ENCODE measurements around the gene MED15.
"Not testable (repeated sequence)": the region's sequence is repeated elsewhere in the genome, so short reads cannot be mapped to it uniquely, and the experiment has no call there.

The MED15 gene

DNA sequence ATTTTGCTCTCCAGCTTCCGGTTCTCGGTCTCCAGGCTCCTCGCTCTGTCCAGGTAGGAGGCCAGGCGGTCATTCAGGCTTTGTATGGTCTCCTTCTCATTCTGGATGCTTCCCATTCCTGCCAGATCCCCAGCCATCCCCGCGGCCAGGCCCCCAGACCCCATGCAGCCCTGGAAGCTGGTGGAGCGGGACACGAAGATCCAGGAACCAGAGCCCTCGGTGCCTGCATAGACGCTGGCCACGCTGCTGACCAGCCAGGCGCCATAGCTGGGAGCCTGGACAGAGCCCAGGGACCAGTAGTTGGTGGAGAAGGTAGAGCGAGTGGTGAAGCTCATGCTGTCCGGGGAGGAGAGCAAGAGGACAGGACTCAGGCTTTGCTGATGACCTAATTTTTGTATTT, 23.6 kb upstream of the MED15 start:
- DNase-seq, result no peak

DNA sequence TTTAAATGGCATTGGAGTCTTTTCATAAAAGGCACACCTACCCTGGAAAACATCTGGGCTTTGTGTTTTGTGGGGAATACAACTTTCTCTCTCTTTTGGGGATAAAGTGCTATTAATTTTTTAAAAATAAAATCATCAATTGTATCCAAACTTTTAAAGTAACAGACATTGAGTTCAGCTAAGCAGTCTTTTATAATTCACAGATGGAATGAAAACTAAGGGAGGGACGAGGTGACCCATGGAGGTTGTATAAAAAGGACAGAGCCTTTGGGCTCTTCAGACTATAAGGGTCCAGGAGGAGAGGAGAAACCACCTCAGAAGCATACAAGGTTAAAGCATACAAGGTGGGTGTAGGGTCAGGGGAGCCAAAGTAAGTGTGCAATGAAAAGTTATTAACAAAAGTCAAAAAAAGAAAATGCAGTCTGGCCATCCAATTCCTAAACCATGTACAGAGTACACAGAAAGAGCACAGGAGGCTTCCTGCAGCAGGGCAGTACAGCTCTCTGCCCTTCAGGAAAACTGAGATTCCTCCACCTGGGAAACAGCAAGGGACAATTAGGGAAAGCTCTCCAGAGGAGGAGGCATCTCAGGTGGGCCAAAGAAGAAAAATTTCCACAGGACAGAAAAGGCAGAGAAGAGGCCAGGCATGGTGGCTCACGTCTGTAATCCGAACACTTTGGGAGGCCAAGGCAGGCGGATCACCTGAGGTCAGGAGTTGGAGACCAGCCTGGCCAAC, 22.3 kb upstream of the MED15 start:
- DNase-seq, result no peak

DNA sequence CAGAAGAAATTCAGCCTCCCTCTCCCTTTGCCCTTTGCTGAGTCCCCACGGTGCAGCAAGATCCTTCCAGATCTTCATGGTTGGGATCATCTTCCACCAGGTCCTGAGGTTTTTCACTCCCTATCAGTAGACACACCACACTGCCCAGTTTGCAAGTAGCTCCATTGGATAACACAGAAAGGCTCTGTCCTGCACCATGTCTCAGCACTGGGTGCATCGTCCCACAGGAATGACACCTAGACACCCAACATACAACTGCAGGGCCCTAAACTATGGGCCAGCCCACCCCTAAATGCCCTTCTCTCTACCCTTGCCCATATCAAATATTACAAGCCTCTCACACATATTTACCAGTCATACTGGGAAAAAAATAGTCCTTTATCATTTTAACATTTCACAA, 21.2 kb upstream of the MED15 start:
- no peak for DNase-seq

DNA sequence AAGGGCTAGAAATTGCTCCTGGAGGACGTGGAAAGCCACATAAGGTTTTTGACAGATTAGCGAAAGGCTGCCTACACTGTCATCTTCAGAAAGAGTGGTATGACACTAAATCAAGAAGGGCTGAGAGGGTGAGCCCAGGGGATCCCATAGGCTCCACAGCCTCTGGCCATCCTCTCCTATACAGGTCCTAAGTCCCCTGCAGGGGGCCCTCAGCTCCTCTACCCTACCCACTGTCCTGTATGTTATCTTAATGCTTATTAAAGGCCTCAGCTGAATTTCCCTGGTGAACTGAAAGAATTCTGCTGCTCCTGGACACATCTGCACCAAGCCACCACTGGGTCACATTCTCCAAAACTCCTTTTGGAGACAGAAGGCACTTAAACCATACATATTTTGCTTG, 19.7 kb upstream of the MED15 start:
- DNase-seq, result no peak

DNA sequence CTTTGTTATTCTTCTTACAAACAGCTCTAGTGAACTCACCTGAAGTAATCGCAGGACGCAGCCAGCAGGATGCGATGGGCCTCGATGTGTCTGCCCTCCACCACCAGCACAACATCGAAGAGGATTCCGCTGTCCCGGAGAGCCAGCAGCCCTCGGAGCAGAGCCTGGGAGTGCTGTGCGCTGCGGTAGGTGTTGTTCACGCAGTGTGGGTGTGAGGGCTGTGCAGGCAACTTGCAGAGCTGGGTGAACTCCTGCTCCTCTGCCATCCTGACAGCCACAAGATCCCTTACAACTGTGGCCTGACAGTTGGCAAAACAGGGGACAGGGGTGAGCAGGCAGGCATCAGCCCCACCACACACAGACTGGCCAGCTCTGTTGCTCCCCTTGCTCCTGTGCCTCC, 18.5 kb upstream of the MED15 start:
- no peak for DNase-seq

DNA sequence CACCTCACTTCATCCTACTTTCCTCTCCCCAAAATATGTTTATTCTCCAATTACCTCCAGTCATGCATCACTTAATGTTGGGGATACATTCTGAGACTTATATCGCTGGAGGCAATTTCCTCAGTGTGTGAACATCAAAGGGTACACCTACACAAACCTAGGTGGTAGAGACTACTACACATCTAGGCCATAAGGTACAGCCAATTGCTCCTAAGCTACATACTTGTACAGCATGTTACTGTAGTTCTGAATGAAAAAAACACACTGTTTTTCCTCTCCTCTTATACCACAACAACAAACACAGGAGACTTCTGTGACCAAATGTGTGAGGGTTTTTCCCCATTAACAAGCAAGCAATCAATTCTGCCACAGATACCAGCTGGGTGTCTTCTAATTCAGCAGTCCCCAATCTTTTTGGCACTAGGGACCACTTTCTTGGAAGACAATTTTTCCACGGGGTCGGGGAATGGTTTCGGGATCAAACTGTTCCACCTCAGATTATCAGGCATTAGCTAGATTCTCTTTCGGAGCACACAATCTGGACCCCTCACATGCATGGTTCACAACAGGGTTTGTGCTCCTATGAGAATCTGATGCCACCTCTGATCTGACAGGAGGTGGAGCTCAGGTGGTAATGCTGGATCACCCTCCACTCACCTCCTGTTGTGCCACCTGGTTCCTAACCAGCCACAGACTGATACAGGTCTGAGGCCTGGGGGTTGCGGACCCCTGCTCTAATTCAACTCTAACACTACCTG, 17.0 kb upstream of the MED15 start:
- no peak for DNase-seq

DNA sequence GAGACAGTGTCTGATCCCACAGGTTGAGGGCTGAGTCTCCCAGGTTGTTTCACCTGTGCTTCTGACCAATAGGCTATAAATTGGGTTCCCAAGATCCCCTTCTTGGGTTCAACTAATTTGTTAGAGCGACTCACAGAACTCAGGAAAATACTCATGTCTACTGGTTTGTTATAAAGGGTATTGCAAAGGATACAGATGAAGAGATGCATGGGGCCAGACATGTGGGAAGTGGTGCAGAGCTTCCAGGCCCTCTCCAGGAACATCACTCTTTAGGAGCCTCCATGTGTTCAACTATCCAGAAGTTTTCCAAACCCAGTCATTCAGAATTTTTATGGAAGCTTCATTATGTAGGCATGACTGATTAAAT, 16.5 kb upstream of the MED15 start:
- DNase-seq, result no peak

DNA sequence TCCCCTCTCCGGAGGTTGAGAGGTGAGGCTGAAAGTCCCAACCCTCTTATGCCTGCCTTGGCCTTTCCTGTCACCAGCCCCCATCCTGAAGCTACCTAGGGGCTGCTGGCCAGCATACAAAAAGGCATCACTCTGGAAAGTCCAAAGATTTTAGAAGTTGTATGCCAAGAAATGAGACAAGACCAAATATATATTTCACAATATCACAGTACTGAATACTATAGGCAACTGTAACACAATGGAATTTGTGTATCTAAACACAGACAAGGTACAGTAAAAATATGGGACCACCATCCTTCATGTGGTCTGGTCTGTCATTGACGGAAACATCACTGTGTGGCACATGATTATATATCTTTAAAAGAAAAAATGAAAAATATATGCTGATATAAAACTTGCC, 16.1 kb upstream of the MED15 start:
- DNase-seq, result no peak

DNA sequence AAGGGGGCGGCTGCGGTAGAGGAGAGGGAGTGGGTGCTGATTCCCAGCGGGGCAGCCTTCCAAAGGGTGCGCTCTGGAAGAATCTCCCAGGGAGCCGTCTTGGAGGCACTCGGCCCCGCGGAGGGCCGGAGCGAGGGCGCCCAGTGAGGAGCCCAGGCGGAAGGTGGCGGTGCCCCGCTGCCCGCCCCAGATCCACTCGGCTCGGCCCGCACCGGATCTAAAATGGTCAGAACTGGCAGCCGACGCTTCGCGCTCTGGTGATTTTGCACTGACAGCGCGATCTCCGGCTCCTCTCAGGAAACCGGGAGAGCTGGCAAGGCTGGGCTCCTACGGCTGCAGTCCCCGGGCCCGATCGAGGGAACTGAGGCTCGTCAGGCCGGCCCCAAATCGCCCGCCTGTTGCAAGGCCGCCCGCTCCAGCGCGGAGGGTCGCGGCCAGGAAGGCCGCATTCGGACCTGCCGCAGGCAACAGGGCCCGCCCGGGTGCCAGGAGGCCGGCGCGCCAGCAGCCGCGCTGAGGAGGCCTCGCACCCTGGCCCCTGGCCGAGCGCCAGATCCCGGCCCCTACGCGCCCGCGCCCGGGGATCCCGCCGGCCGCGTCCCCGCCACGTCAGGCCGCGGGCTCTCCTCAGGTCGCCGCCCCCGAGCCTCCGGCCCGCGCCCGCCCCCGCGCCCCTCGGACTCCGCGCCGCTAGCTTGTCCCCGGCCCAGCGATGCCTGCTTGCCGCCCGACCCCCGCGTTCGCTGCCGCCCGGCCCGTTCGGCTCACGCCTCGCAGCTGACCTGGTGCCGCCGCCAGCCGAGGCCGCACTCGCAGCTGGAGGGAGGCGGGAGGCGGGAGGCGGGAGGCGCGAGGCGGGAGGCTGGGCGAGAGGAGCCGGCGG, 12.2 kb upstream of the MED15 start, which contains the start of gene KLHL22:
KLHL22 (minus strand) TSS at position 818 of the 883 bp plus-strand sequence. CDS start 6,584 bp downstream, outside the sequence.
- no peak for DNase-seq

DNA sequence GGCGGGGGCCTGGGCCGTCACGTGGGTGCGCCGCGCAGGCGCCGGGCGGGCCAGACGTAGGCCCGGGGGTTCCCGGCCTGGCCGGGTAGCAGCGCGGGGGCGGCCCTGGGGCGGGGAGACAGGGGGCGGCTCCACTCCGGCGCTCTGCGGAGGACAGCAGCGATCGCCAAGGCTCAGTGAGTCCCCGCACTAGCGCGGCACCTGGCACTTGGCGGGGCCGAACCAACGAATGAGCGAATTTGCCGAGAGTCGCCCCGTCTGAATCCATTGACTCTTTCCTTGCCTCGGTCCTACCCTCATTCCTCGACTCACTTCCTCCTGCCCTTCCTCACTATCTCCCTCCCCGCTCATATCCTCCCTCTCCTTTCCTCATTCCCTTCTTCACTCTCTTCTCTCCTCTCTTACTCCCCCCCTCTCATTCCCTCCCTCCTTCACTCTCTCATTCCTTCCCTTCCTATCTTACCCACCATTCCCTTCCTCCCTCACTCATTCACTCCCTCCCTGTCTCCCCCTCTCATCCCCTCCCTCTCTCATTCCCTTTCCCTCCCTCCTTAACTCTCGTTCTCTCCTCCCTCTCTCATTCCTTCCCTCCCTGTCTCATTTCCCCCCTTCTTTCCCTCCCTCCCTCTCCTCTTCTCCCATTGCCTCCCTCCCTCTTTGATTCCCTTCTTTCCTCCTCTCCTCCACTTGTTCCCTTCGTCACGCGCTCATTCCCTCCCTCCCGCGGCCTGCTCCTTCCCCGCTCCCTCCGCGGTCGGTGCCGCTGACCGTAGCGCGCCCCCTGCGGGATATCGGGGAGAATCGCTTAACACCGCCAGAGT, 11.3 kb upstream of the MED15 start:
- DNase-seq, result peak; percentile 76

DNA sequence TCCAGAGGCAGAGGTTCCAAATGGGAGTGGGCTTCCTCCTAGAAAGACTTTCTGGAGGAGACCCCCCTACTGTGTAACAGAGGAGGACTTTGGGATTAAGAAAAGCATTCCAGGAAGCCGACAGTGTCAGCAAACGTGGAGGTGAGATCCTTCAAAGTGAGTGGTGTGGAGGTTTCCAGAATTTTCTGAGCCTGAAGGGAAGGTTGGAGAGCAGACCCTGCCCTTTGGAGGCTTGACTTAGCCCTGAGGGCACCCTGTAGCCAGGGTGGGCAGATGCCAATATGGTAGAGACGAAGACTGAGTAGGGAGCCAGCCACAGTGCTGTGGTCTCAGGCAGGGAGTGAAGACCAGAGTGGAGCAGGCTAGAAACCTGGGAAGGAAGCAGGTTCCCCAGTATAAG, 10.0 kb upstream of the MED15 start:
- DNase-seq, result no peak

DNA sequence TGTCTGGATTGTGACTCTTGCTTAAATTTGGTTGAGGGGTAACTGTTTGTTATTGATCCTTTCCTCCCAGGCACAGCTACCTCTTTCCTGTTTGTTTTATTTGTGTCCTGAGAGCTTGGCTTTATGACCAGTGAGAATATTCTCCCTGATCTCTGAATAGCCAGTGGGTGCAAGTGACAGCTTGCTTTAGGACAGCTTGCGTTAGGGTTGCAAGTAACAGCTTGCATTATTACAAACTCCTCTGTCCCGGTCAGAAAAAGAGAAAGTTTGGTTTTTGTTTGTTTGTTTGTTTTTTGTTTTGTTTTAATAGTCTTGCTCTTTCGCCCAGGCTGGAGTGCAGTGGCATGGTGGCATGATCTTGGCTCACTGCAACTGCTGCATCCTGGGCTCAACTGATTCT, 8.5 kb upstream of the MED15 start:
- DNase-seq, result no peak

DNA sequence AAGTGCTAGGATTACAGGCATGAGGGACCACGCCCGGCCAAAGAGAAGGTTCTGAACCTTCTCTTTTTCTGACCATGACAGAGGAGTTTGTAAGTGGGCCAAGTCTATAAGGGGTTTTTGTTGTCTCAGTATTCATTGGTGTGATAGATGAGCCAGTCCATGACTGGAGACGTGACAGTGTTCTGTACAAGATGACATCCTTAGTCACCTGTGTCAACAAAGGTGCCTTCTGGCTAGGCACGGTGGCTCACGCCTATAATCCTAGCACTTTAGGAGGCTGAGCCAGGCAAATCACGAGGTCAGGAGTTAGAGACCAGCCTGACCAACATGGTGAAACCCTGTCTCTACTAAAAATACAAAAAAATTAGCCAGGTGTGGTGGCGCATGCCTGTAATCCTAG, 7.6 kb upstream of the MED15 start:
- DNase-seq, result no peak

DNA sequence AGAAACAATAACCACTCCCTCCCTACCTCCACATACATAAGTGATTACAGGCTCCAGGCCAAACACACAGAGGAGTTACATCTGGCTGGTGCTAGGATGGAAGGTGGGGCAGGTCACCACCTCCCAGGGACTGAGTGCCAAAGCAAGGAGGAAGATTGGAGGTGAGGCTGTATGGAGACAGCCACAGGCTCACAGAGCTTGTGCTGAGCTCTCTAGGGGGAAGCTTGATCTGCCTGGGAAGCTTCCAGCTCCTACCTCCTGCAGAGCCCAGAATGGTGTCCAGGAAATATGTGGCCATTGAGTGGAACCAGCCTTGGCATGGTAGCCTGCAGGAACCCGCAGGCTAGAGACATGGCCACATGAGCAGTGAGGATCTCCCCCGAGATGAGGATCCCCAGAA, 3.6 kb upstream of the MED15 start:
- no peak for DNase-seq

DNA sequence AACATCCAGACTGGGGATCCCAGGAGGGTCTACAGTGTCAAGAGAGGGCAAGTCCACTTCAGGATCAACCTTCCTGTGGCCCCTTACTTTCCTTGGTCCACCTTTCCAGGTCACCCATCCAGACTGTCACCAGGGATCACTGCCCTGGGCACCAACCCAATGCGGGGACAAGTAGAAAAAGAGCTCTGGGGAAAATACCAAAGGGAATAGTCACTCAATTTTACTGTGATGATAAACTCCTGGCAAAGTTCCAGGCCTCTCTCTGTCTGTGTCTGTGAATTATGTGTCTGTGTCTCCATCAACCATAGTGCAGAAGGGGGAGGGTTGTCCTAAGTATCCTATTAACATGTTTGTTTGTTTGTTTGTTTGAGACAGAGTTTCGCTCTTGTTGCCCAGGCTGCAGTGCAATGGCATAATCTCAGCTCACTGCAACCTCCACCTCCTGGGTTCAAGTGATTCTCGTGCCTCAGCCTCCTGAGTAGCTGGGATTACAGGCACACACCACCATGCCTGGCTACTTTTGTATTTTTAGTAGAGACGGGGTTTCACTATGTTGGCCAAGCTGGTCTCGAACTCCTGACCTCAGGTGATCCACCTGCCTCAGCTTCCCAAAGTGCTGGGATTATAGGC, 3.0 kb upstream of the MED15 start:
- DNase-seq, result not testable (repeated sequence)

DNA sequence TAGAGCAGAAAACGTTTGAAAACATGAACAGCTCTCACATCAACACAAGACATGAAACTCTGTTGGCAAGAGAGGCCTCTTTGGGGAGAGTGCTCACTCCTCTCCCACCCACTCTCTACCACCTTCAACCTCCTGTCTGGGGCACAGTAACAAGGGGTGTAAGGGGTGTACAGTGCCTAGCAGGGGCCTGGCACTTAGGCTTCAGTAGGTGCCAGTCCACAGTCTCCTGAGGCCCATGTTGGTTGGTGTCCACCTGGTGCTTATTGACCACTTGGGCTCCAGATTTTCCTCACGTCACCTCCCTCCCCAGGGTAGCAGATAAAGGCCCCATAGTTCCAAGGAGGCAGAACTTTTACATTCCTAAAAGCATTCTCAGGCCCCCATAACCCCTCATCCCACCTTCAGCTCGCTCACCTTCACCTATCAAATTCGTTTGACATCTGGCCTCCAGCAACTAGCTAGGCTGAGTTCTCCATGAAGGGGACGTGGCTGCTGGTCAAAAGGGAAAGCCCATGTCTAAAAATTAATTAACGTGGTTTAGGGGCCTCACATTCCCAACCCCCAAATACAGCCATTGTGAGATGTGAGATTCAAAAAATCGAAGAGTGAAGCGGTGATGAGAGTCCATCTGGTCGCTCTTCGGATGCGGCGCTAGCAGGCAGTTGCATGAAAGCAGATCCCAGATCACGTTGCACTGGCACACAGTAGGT, 712 bp upstream of the MED15 start:
- DNase-seq, result no peak

DNA sequence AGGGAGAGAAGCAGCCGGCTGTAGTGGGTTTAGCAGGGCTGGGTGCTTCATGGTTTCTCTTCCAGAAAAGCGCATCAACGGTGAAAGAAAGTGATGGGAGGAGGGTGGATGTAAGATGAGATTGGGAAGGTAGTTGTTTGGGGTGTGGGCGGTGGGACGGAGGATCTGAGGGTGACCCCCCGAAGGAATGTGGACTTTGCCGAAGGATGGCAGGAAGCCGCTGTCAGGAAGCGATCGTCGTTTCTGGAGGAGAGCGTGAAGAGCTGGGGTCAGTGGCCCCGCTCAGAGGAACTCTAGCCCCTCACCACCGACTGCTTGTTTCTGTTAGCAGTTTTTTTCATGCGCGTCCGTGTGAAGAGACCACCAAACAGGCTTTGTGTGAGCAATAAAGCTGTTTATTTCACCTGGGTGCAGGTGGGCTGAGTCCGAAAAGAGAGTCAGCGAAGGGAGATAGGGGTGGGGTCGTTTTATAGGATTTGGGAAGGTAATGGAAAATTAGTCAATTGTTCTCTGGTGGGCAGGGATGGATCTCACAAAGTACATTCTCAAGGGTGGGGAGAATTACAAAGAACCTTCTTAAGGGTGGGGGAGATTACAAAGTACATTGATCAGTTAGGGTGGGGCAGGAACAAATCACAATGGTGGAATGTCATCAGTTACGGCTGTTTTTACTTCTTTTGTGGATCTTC, 801 bp downstream of the MED15 start:
- not testable (repeated sequence) for DNase-seq

DNA sequence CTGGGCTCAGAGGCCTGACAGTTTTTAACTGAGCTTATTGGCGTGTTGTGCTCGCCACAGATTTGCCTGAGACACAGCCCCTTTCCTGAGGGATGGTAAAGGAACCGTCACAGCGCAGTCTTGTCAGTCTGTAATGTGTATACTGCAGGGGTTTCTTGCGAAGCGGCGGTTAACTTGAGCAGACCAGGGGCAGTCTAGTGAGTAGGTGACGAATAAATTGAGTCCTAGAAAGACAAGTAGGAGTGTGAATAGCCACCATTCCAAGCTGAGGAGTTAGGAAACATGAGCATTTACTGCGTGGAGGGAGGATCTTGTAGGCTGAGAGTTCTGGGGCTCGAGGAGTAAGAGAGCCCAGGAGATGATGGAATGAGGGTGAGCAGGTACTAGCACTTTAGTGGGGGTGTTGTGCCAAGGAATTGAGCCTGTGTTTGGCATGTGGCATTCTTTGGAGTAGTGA, 1.4 kb downstream of the MED15 start:
- no peak for DNase-seq

DNA sequence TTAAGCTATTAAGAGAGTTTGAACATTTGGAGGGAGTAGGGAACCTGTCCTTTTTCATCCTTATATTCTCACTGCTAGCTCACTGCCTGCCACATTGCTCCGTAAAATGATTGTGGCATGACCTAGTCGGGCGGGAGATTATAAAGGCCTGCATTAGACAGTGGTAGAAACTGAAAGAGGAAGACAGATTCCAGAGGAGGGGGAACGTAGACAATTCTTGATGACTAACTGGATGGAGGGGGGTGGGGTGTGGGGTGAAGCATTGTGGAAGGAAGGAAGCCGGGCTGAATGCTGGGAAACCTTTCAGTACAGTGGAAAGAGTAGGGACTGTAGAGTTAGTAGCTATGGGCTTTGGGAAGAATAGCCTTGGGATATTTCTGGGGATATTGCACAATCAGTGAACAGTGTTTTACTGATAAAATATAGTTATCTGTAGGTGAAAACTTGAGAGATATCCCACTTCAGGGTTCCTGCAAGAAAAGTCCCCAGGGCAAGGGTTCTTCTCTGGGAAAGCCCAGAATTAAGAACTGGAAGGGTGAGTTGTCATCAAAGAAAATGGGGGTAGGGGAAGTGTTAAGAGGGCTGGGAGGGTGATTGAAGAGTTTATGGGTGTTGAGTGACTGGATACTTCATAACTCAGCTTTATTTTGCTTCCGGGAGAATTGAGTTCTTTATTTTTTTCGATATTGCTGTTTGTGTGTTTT, 2.1 kb downstream of the MED15 start:
- no peak for DNase-seq
